IPS-15b (cell line): ENCODE results near the gene FCN1.

Source experiments
- H3K27me3 ChIP-seq: one replicate; pipeline ENCODE4 v1.6.1; 2013; ENCODE audit warnings: low read length; ENCODE audit not compliant: control insufficient read depth, insufficient read depth
- H3K36me3 ChIP-seq: one replicate; pipeline ENCODE4 v1.6.1; 2013; ENCODE audit warnings: low read length; ENCODE audit not compliant: control insufficient read depth, insufficient read depth
- H3K4me1 ChIP-seq: one replicate; pipeline ENCODE4 v1.6.1; 2013; ENCODE audit warnings: mild to moderate bottlenecking, low read length; ENCODE audit not compliant: control insufficient read depth, insufficient read depth
- H3K4me3 ChIP-seq: one replicate; pipeline ENCODE4 v1.5.1; 2013; ENCODE audit warnings: low read depth, low read length
- H3K9ac ChIP-seq: one replicate; pipeline ENCODE4 v1.6.1; 2013; ENCODE audit warnings: low read depth, mild to moderate bottlenecking, low read length
- H3K9me3 ChIP-seq: one replicate; pipeline ENCODE4 v1.6.1; 2013; ENCODE audit warnings: mild to moderate bottlenecking, low read length; ENCODE audit not compliant: control insufficient read depth, insufficient read depth

Gene FCN1

GRCh38 chr9:134949681-134950385, 32.1 kb upstream of the FCN1 start:
- Histone ChIP-seq H3K36me3 (no peaks in the 10 kb centered on the region), H3K4me1 (no peaks in the 10 kb centered on the region), H3K9ac (no peak overlapping the region), H3K27me3 (no peaks in the 10 kb centered on the region), H3K9me3 (no peaks in the 10 kb centered on the region), H3K4me3 (no peak overlapping the region)

- no peaks in the 10 kb centered on the region for H3K27me3 ChIP-seq
- no peak overlapping the region for H3K9ac ChIP-seq
- H3K36me3 ChIP-seq, result no peaks in the 10 kb centered on the region
- H3K4me3 ChIP-seq, result no peak overlapping the region
- H3K9me3 ChIP-seq, result no peaks in the 10 kb centered on the region
- H3K4me1 ChIP-seq, result no peaks in the 10 kb centered on the region
Measured at GRCh38 chr9:134948149-134948548, 30.4 kb upstream of the FCN1 start.

DNA sequence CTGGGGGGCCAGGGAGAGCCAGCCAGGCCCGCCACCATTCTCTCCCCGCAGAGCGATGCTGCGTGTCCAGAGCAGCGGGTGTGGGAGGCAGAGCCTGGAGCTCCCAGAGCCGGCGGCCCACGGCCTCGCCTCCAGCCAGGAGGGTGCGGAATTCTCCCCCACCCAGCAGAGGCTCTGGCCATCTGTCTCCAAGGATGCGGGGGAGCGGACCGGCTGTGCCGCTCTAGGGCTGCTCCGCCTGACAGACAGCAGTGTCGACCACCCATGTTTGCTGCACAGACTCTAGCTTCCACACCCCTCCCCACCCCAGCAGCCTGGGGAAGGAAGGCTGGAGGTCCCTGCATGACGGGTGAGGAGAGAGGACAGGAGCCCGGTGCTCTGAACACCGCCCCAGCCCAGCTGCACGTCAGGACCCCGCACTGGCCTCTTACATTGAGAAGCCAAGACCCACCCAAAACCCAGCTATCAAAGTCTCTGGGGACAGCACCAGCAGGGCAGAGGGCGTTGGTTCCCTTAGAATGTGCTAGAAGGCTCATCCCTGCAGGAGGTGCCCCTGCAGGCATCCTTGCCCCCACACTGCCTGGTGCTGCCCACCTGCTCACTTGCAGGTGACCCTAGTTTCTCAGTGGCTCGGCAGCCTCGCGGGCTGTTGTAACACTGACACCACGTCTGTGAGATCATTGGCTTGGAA, 29.7 kb upstream of the FCN1 start:
- Histone ChIP-seq H3K36me3 (no peaks in the 10 kb centered on the region), H3K9ac (no peak overlapping the region), H3K27me3 (no peaks in the 10 kb centered on the region), H3K9me3 (no peaks in the 10 kb centered on the region), H3K4me1 (no peaks in the 10 kb centered on the region), H3K4me3 (no peak overlapping the region)

- no peaks in the 10 kb centered on the region for H3K4me1 ChIP-seq
- no peaks in the 10 kb centered on the region for H3K9me3 ChIP-seq
- no peaks in the 10 kb centered on the region for H3K36me3 ChIP-seq
- H3K9ac ChIP-seq, result no peak overlapping the region
- no peaks in the 10 kb centered on the region for H3K27me3 ChIP-seq
- no peak overlapping the region for H3K4me3 ChIP-seq
Measured at GRCh38 chr9:134946663-134947062, 29.0 kb upstream of the FCN1 start.

DNA sequence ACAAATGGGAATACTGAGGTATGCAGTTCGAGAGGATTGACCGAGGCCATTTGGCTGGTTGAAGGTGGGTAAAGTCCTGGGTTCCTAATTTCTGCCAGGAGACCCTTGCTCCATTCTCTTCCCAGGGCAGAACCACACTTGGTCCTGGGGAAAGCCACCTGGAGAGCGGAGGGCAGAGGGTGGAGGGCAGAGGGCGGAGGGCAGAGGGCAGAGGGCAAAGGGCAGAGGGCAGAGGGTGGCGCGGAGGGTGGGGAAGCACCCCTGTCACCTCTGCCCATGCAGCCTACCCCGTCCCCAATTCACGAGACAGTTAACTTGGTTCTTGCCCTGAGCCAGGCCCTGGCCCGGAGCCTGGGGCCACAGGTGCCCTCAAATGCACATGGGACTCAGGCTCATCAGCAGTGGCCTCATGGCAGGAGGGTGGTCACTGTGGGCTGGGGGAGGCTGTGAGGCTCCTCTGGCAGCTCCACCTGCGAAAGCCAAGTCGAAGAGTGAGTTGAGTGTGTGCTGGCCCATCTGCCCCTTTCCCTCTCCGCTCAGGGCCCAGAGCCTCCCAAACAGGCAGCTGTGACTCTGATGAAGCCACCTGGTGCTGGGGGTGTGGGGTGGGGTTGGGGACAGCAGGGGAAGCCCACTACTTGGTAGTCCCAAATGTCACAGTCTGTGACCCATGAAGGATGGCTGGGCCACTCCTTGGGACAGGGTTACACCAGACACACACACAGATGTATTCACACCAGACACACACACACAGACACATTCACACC, 28.0 kb upstream of the FCN1 start:
- Histone ChIP-seq H3K27me3 (no peaks in the 10 kb centered on the region), H3K36me3 (no peaks in the 10 kb centered on the region), H3K9me3 (no peaks in the 10 kb centered on the region), H3K4me3 (no peak overlapping the region), H3K9ac (no peak overlapping the region), H3K4me1 (no peaks in the 10 kb centered on the region)

GRCh38 chr9:134944916-134945315, 27.2 kb upstream of the FCN1 start:
- H3K36me3 ChIP-seq, result no peaks in the 10 kb centered on the region
- no peaks in the 10 kb centered on the region for H3K27me3 ChIP-seq
- H3K4me1 ChIP-seq, result no peaks in the 10 kb centered on the region
- no peak overlapping the region for H3K4me3 ChIP-seq
- H3K9ac ChIP-seq, result no peak overlapping the region
- no peaks in the 10 kb centered on the region for H3K9me3 ChIP-seq

DNA sequence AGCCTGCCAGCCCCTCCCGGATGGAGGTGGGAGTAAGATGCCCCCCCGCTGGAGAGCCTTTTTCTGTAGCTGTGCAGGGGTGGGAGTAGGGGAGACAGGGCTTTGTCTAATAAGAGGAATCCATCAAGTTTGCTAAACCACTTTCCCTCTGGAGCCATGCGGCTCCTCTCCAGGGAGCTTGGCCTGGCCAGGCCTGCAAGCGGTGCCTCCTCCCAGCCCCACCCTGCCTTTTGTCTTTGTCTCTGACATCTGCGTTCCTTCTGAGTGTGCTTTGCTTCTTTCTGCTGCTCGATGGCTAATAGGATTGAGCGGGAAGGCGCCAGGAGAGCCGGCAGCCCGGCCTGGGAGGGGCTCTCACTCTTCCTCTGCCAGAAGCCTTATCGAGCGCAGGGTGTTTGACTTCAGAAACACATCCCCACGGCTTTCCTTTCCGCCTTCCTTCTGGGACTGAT, 26.7 kb upstream of the FCN1 start:
- Histone ChIP-seq H3K36me3 (no peaks in the 10 kb centered on the region), H3K27me3 (no peaks in the 10 kb centered on the region), H3K4me3 (no peak overlapping the region), H3K9me3 (no peaks in the 10 kb centered on the region), H3K9ac (no peak overlapping the region), H3K4me1 (no peaks in the 10 kb centered on the region)

DNA sequence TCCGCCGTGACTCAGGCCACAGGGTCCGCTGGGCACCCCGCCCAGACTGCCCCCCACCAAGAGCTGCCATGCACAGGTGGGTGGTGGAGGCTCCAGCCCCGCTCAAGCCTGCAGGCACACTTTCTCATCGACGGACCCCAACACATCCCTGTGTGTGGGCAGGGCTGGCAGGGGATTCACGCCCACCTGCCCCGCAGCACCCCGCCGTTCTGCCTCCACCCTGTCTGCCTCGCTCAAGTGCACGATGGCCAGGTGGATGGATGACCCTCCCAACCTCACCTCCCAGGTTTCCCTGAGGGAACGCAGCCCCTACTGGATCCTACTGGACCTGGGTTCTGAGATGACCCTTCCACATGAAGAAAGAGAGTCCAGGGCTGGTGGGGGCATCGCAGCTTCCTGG, 26.1 kb upstream of the FCN1 start:
- Histone ChIP-seq H3K36me3 (no peaks in the 10 kb centered on the region), H3K9ac (no peak overlapping the region), H3K27me3 (no peaks in the 10 kb centered on the region), H3K9me3 (no peaks in the 10 kb centered on the region), H3K4me3 (no peak overlapping the region), H3K4me1 (no peaks in the 10 kb centered on the region)

- H3K4me1 ChIP-seq, result no peaks in the 10 kb centered on the region
- no peaks in the 10 kb centered on the region for H3K36me3 ChIP-seq
- H3K27me3 ChIP-seq, result no peaks in the 10 kb centered on the region
- no peaks in the 10 kb centered on the region for H3K9me3 ChIP-seq
- H3K4me3 ChIP-seq, result no peak overlapping the region
- H3K9ac ChIP-seq, result no peak overlapping the region
Measured at GRCh38 chr9:134943411-134943810, 25.7 kb upstream of the FCN1 start.

DNA sequence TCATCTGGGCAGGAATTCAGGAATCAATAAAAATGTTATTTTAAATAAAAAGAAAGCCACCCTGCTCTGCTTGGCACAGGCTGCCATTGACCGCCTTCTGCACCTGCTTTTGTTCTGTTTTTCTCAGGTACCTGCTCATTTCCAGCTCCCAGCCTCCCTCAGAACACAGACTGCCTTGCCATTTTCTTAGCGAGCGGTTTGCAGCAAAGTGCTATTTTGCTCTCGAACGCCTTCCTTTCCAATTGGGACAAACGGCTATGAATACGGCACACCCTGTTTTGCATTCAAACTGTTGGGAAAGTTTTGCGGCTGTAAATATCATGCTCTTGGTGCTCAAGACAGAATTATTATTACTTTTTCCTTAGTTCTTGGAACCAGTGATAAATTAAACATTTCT, 25.1 kb upstream of the FCN1 start:
- Histone ChIP-seq H3K27me3 (no peaks in the 10 kb centered on the region), H3K9me3 (no peaks in the 10 kb centered on the region), H3K9ac (no peak overlapping the region), H3K4me1 (no peaks in the 10 kb centered on the region), H3K4me3 (no peak overlapping the region), H3K36me3 (no peaks in the 10 kb centered on the region)

GRCh38 chr9:134942011-134942787, 24.5 kb upstream of the FCN1 start:
- Histone ChIP-seq H3K9ac (no peak overlapping the region), H3K4me1 (no peaks in the 10 kb centered on the region), H3K4me3 (no peak overlapping the region), H3K9me3 (no peaks in the 10 kb centered on the region), H3K36me3 (no peaks in the 10 kb centered on the region), H3K27me3 (no peaks in the 10 kb centered on the region)
